Stimulated activated CD8-positive, alpha-beta memory T cell treated with anti-CD3 and anti-CD28 coated beads, Interleukin-7, amount 100 ng/mL, for 24 hours (primary cell): Measurements from ENCODE around the gene GRM4.

Source experiments
- DNase-seq: peaks from one replicate; pipeline ENCODE4 v3.0.0-alpha.2; 2020; ENCODE audit warnings: low read depth

GRM4 gene

GRCh38 chr6:34106421-34106820, 39.5 kb downstream of the GRM4 start:
- no peak for DNase-seq

DNA sequence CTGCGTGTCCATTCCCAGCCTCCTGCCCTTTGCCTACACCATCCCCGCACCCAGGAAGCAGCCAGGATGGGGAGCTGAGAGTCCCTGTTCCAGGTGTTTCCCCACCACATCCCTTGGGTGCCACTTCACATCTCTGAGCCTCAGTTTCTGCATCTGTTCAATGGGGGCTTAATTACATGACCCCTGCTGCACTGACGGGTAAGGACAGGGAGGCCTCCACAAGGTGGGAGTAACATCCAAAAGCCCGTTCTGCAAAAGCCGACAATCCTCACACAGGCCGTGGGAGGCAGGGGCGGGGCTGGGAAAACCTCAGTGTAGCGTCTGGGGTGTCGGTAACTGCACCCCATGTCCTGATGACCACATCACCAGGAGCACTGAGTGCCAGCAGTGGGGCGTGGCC, 41.3 kb downstream of the GRM4 start:
- no peak for DNase-seq

- DNase-seq = no peak
Measured at GRCh38 chr6:34104186-34104585, 41.7 kb downstream of the GRM4 start.

- DNase-seq = no peak
Measured at GRCh38 chr6:34103321-34103720, 42.6 kb downstream of the GRM4 start.

- no peak for DNase-seq
Measured at GRCh38 chr6:34102696-34103095, 43.2 kb downstream of the GRM4 start.

DNA sequence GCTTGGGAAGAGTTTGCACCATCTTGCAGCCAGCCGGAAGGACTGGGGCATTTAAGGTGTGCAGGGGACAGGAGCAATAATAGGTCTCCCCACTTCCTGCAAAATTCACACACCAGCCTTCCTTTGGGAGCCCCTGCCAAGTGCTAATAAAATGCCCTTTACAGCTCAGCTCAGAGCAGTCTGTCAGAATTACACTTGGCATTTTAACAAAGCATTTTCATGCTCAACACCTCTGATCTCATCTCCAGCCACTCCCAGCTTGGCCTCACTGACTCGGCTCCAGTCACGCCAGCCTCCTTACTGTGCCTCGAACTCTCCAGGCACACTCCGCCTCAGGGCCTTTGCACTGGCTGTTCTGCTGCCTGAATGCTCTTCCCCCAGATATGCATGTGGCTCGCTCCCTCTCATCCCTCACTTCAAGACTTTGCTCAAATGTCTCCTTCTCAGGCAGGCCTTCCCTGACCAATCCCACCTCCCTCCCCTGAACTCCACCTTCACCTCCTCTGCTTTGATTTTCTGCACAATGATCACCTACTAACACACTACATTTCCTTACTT, 43.7 kb downstream of the GRM4 start:
- DNase-seq = no peak

- no peak for DNase-seq
Measured at GRCh38 chr6:34100788-34101187, 45.1 kb downstream of the GRM4 start.

GRCh38 chr6:34099878-34100277, 46.0 kb downstream of the GRM4 start:
- no peak for DNase-seq

DNA sequence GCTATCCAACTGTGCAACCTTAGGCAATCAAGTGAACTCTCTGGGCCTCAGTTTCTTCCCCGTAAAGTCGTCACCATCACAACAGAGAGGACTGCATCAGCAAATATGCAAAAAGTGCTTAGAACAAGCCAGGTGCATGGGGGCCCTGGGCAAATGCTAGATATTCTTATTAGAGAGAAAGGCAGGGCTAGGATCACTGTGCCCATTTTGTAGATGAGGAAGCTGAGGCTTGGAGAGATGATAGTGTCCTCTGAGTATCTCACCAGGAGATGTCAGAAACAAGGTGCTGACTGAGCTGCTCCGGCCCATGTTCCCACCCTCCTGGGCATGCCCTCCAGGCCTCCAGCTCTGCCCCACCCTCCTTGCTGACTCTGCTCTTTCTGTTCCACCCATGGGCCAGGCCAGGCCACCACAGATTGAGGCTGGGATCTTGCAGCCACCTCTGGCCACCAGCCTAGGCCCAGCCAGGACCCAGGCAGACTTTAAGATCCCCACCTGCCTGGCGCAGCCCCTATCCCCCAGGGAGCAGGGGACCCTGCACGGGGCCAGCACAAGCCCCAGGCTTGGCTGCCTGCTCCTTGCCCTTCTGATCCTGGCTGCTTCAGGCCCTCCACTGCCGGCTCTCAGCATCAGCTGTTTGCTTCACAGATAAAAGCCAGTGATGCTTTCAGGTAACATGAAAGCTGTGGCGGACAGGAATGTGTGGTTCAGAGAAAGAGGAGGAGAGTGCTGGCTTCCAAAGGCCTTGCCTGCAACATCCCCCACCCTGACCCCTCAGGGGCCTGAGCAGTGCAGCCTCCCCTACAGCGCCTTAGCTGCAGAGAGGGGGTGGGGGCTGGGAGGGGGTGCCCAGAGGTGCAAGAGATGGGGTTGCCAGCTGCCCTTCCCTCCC, 47.6 kb downstream of the GRM4 start:
- no peak for DNase-seq

DNA sequence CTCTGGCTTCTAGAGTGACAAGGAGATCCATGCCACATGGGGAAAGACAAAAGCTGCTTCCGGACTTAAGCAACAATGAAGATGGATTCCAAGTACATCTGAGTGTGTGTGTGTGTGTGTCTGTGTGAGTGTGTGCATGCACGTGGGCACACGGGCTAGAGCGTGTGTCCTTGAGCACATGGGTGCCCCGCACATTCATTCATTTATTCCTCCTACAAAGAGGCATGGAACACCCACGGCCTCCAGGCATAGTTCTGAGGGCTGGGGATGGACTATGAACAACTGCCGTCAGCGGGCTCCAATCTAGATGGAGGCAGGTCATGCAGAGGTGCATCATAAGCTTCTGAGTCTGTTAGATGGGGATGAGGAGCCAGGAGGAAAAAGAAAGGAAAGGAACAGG, 49.1 kb downstream of the GRM4 start:
- DNase-seq = no peak

DNA sequence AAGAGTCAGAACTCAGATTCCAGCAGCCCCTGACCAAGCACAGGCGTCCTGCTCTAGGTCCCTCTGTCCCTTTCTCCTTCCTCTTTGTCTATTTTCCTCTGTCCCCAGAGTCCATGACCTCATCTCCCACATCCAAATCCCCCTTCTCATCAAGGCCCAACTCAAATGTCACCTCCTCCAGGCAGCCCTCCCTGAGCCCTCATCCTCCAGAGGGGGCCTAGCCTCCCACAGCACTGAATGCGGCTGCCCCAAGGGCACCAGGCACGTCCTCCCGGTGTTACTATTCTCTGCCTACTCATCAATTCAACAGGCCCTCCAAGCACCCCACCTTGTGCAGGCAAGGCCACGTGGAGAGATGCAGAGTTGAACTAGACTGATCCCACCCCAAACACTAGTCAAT, 49.7 kb downstream of the GRM4 start:
- DNase-seq = no peak

- no peak for DNase-seq
Measured at GRCh38 chr6:34095741-34096140, 50.1 kb downstream of the GRM4 start.

DNA sequence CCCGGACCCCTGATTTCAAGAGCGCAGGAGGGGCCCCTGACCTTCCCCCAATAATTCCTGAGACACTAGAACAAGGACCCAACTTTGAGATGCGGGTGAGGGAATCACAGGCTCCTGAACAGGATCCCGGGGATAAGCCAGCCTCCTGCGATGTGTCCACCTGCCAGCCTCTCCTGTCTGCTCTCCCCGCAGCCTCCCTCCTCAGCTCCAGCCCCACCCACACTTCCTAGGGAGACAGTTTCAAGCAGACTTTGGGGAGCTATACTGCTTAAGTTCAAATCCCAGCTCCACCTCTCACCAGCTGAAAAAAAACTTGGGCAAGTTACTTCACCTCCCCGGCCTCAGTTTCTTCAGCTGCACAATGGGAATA, 50.8 kb downstream of the GRM4 start:
- no peak for DNase-seq

- DNase-seq = no peak
Measured at GRCh38 chr6:34094474-34095135, 51.3 kb downstream of the GRM4 start.

DNA sequence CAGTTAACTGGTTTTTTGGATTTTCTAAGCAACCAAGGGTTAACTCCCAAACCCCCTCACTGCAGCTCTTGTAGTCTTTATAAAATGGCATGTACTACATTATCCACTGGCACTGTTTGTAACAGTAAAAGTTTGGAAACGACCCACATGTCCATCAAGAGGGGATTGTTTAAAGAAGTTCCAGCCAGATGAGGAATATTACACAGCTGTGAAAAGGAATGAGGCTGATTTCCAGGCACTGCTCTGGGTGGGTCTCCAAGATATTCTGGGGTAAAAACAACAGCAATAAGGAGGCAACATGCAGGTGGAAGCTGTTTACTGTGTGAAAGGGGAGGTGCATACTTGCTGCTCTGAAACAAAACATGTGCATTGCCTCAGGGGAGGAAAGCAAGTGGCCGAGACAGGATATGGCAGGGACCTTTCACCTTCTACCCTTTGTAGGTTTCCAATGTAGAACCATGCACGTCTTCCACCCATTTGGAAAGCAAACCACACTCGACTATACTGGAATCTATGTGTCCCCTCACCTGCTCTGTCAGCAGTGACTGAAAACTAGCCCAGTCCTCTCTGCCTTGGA, 51.9 kb downstream of the GRM4 start:
- no peak for DNase-seq

GRCh38 chr6:34093206-34093605, 52.7 kb downstream of the GRM4 start:
- DNase-seq = no peak

DNA sequence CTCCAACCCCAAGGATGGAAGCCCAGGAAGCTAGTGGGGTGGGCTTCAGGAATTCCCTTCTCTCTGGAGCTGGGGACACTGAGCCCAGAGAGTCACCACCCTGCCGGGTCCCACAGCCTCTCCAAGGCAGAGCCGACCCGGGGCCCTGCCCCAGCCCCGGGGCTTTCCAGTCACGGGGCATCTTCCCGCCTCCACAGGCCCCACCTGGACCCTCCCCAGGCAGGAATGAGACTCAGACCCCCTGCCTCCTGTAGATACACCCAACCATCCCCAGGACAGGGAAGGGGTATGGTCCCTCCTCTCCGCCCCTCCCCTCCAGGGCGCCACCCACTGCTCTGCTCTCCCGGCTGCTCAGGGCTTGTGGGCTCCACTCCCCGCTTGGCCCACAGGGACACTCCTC, 53.3 kb downstream of the GRM4 start:
- no peak for DNase-seq

DNA sequence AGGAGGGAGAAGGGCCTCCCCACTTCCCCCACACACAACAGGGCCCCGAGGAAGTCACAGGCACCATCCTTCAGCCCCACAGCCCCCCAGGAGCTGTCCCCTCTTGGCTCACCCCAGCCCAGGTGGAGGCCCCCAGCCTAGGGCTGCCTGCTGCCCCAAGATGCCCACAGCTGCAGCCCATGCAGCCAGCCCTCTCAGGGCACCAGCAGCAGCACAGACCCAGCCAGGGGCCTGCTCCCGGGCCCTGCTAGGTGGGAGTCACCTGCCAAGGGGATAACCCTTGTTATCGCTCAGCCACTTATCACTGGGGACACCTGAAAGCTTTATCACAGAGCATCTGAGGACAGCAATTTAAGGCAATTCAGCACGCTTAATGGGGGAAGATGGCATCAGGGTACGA, 55.0 kb downstream of the GRM4 start:
- no peak for DNase-seq

DNA sequence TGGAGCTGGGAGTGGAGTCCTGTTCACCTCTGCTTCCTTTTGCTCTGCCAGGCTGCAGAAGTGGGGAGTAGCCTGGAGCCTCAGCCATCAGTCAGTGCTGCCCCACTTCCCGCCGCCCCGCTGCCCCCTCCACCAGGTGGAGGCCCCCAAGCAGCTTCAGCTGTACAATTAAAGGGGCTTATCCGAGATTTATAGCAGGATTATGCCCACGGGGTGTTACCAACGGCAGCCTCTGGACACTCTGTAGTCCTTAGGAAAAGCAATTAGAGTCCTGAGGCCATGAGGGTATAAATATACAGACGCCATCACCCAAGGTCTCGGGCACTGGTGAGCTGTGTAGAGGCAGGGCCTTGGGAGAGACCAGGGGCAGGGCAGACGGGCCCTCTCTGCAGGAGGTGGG, 55.4 kb downstream of the GRM4 start:
- no peak for DNase-seq

DNA sequence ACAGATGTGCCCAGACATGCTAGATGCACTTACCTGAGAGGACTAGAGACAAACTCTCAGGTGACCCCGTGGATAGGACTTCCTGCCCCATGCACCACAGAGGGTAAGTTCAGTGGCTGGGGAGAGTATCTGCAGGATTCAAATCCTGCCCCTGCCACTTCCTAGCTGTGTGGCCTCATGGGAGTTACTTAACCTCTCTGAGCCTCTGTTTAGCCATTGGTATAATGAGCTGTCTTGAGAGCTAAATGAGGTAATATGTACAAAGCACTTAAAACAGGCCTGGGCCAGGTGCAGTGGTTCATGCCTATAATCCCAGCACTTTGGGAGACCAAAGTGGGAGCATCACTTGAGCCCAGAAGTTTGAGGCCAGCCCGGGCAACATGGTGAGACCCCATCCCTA, 59.3 kb downstream of the GRM4 start:
- no peak for DNase-seq

DNA sequence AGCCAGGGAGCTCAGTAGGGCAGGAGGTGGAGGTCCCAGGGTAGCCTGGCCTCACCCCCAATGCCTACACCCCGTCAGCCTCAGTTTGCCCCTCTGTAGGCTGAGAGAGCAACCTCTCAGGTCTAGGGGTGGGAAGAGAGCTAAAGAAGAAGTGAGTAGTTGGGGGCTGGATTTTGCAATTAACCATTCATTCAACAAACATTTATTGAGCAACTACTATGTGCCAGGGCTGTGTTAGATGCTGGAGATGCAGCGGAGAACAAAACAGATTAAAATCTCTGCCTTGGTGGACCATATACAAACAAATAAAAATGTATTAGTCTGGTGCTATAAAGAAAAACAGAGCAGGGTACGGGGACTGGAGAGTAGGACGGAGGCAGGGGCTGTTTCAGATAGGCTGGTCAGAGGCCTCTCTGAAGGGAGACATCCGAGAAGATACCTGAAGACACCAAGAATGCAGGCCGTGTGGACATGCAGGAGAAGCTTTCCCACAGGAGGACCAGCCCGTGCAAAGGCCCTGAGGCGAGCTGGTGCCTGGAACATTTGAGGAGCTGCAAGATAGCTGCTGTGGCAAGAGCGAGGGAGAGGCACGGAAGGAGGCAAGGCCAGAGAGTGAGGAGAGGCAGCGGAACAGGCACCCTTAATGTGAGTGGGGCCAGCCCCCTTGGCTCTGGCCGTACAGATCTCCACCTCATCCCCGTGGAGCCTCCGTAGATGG, 60.3 kb downstream of the GRM4 start:
- no peak for DNase-seq

- DNase-seq = no peak
Measured at GRCh38 chr6:34084591-34085290, 61.1 kb downstream of the GRM4 start.
